ENCODE results near the gene ATG101. TPM values are rescaled to one million over a fixed set of nuclear protein-coding genes. Genes with fewer than 3 reads are reported as not detected.

Gene ATG101
- total and polyA plus RNA-seq, 2 donors (not counting 1 experiment from before 2014, with no cell fraction given): 19.4 to 50.3 TPM

- no peak overlapping the region for H3K4me3 Mint-ChIP-seq
- no peak for ATAC-seq (ENCODE audit: low read depth)
Observed at GRCh38 chr12:52125476-52125900, 55.7 kb downstream of the ATG101 start.

More at GRCh38 chr12:52125476-52125900, 55.7 kb downstream of the ATG101 start:
- no peak overlapping the region for H2AFZ ChIP-seq (ENCODE audit: insufficient read depth, low read depth, low read length, poor library complexity, severe bottlenecking)
- H3K36me3 ChIP-seq (replicated peaks in 1 of 2; ENCODE audit: control extremely low read depth in 1 of 2, control insufficient read depth in 1 of 2, extremely low read depth in 1 of 2, insufficient read depth in 2 of 2, low read length in 1 of 2): no peaks in the 10 kb centered on the region
- H3K9me3 ChIP-seq (ENCODE audit: control extremely low read depth in 1 of 3, control insufficient read depth in 2 of 3, insufficient read depth in 1 of 3, low read length in 2 of 3): no peaks in the 10 kb centered on the region
- intact Hi-C loops (cut with micrococcal nuclease): no loop called here
- H3K4me1 ChIP-seq (ENCODE audit: control insufficient read depth in 2 of 2, insufficient read depth in 2 of 2, low read length in 2 of 2): peaks cover 3 to 6% of the 10 kb centered on the region in 2 donors
- H3K79me2 ChIP-seq (ENCODE audit: control insufficient read depth, insufficient read depth, low read length): no peaks in the 10 kb centered on the region
- peaks cover 0 to 31% (median 9%) of the 10 kb centered on the region in 4 experiments for H3K27me3 ChIP-seq (replicated peaks in 1 of 4; ENCODE audit: control extremely low read depth in 1 of 4, control insufficient read depth in 3 of 4, insufficient read depth in 4 of 4, low read length in 3 of 4)
- CTCF ChIA-PET: interaction anchor here (0.7 to 11.3 kb wide), 3 partner anchors 32 to 133 kb away, joined by 3 to 407 read pairs (median 6); no protein-coding TSS in a partner anchor
- H3K27ac ChIP-seq (ENCODE audit: low read length in 2 of 2): no peak overlapping the region
- H3K27me3 Mint-ChIP-seq: peaks cover 21% of the 10 kb centered on the region
- POLR2A ChIA-PET: no interaction called here
- H3K4me1 Mint-ChIP-seq: peaks cover 9% of the 10 kb centered on the region
- WGBS (ENCODE audit: insufficient coverage): 81% methylated on average over 5 of the region's 6 CpGs
- DNase-seq: no peak
- H4K20me1 ChIP-seq (ENCODE audit: control insufficient read depth, insufficient read depth, low read length, poor library complexity, severe bottlenecking): no peaks in the 10 kb centered on the region
- no peaks in the 10 kb centered on the region for H3K9me3 Mint-ChIP-seq (ENCODE audit: insufficient read depth)
- H3K4me3 ChIP-seq (ENCODE audit: control extremely low read depth in 1 of 5, extremely low read depth in 1 of 5, insufficient read depth in 1 of 5, low read depth in 2 of 5, low read length in 4 of 5): no peak overlapping the region
- no peak overlapping the region for H3K9ac ChIP-seq (ENCODE audit: low read length)
- H3K27ac Mint-ChIP-seq: no peak overlapping the region
- TF ChIP-seq EZH2 (IDR thresholded peaks at IDR 0.05; ENCODE audit: borderline replicate concordance, insufficient read depth, low read depth, low read length, poor library complexity, severe bottlenecking) (no peak), CTCF (IDR thresholded peaks at IDR 0.05) (no peak)
- H3K4me2 ChIP-seq (replicated peaks; ENCODE audit: low read depth, low read length, poor library complexity, severe bottlenecking): no peak overlapping the region
